DOHH2 (cell line): ENCODE measurements around the gene C8A.

Experiments
- H3F3A ChIP-seq: fragments of 200-600 bp; sonication (generic), shearing (Covaris generic); 2 replicates; pipeline ENCODE4 v1.6.0; 2016; ENCODE audit warnings: antibody characterized with exemption, mild to moderate bottlenecking; ENCODE audit not compliant: control insufficient read depth, insufficient read depth
- H3K27ac ChIP-seq: fragments of 200-600 bp; sonication (generic); 2 replicates; pipeline ENCODE4 v1.5.1; 2014; ENCODE audit warnings: low read depth, mild to moderate bottlenecking, low read length, moderate library complexity
- H3K27me3 ChIP-seq: fragments of 200-600 bp; sonication (generic); 2 replicates; pipeline ENCODE4 v1.6.1; 2014; ENCODE audit warnings: mild to moderate bottlenecking, low read length, mixed read lengths; ENCODE audit not compliant: control insufficient read depth
- H3K36me3 ChIP-seq: fragments of 200-600 bp; sonication (generic); 2 replicates; pipeline ENCODE4 v1.6.1; 2014; ENCODE audit warnings: mild to moderate bottlenecking, low read length, moderate library complexity, mixed read lengths; ENCODE audit not compliant: control insufficient read depth
- H3K4me1 ChIP-seq: fragments of 200-600 bp; sonication (generic); 2 replicates; pipeline ENCODE4 v1.6.1; 2014; ENCODE audit warnings: mild to moderate bottlenecking, low read length, mixed read lengths; ENCODE audit not compliant: control insufficient read depth
- H3K4me2 ChIP-seq: fragments of 200-600 bp; sonication (generic); 2 replicates; pipeline ENCODE4 v1.6.0; 2014; ENCODE audit warnings: mild to moderate bottlenecking, low read length, moderate library complexity
- H3K4me3 ChIP-seq: fragments of 200-600 bp; sonication (generic); 2 replicates; pipeline ENCODE4 v1.5.1; 2014; ENCODE audit warnings: mild to moderate bottlenecking, low read length, mixed read lengths
- H3K79me2 ChIP-seq: fragments of 200-600 bp; sonication (generic); 2 replicates; pipeline ENCODE4 v1.6.1; 2014; ENCODE audit warnings: mild to moderate bottlenecking, low read length, mixed read lengths; ENCODE audit not compliant: control insufficient read depth
- H3K9me2 ChIP-seq: fragments of 200-600 bp; sonication (generic); replicated peaks from 2 replicates; pipeline ENCODE4 v1.6.1; 2014; ENCODE audit warnings: mild to moderate bottlenecking, low read length, mixed read lengths; ENCODE audit not compliant: control insufficient read depth
- H3K9me3 ChIP-seq: fragments of 200-600 bp; sonication (generic); 2 replicates; pipeline ENCODE4 v1.6.1; 2014; ENCODE audit warnings: antibody characterized with exemption, low read length, mixed read lengths; ENCODE audit not compliant: control insufficient read depth, insufficient read depth
- H4K20me1 ChIP-seq: fragments of 200-600 bp; sonication (generic); 2 replicates; pipeline ENCODE4 v1.6.0; 2014; ENCODE audit warnings: low read depth, mild to moderate bottlenecking, antibody characterized with exemption, low read length, moderate library complexity; ENCODE audit not compliant: control insufficient read depth, insufficient read depth
- CTCF ChIP-seq: fragments of 200-600 bp; sonication (generic); IDR thresholded peaks from one replicate; pipeline ENCODE4 v1.5.1; 2014; ENCODE audit warnings: antibody characterized with exemption, mild to moderate bottlenecking, low read depth, low read length; ENCODE audit not compliant: poor library complexity, severe bottlenecking
- EZH2phosphoT487 ChIP-seq: fragments of 200-600 bp; sonication (generic); IDR thresholded peaks from 2 replicates; pipeline ENCODE4 v1.6.1; 2017; ENCODE audit warnings: borderline replicate concordance, mild to moderate bottlenecking, antibody characterized with exemption, low read length, moderate library complexity, mixed read lengths

The C8A gene

GRCh38 chr1:56925193-56925592 is 70.6 kb downstream of the C8A start:
- H3K4me3 ChIP-seq, result no peak overlapping the region
- no peak for TF ChIP-seq EZH2phosphoT487
- TF ChIP-seq CTCF, result no peak
- H3K27me3 ChIP-seq, result no peaks in the 10 kb centered on the region

DNA sequence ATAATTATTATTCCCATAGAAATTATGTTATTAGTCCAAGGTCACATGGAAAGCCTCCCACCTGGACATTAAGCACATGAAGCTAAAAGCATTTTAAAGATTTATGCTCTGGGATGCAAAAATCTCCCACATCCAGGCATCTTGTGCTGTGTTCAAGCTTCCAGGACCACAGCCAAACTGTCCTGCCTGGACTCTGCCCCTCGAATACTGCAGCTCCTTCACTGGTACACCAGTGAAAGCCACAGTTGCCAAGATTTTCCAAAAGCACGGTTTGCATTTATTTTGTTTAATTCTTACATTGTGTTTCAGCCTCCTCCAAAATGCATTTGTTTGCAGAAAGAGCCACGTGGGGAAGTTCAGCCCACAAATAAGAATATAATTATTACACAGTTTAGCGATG is 72.6 kb downstream of the C8A start:
- Histone ChIP-seq H3K4me1 (no peaks in the 10 kb centered on the region), H3K36me3 (no peaks in the 10 kb centered on the region), H3K9me2 (no peaks in the 10 kb centered on the region), H3K27me3 (no peaks in the 10 kb centered on the region), H3F3A (no peaks in the 10 kb centered on the region), H3K4me3 (no peak overlapping the region), H3K27ac (no peak overlapping the region), H3K9me3 (no peaks in the 10 kb centered on the region), H3K4me2 (no peak overlapping the region), H4K20me1 (no peaks in the 10 kb centered on the region), H3K79me2 (no peaks in the 10 kb centered on the region)
- no peak for TF ChIP-seq CTCF
- no peak for TF ChIP-seq EZH2phosphoT487

More at GRCh38 chr1:56925193-56925592, 70.6 kb downstream of the C8A start:
- H3F3A ChIP-seq, result no peaks in the 10 kb centered on the region
- H3K79me2 ChIP-seq, result no peaks in the 10 kb centered on the region
- no peak overlapping the region for H3K27ac ChIP-seq
- H4K20me1 ChIP-seq, result no peaks in the 10 kb centered on the region
- no peak overlapping the region for H3K4me2 ChIP-seq
- no peaks in the 10 kb centered on the region for H3K4me1 ChIP-seq
- no peaks in the 10 kb centered on the region for H3K9me2 ChIP-seq
- no peaks in the 10 kb centered on the region for H3K36me3 ChIP-seq
- no peaks in the 10 kb centered on the region for H3K9me3 ChIP-seq

- Histone ChIP-seq H4K20me1 (no peaks in the 10 kb centered on the region), H3K4me3 (no peak overlapping the region), H3K36me3 (no peaks in the 10 kb centered on the region), H3K4me1 (no peaks in the 10 kb centered on the region), H3K27ac (no peak overlapping the region), H3F3A (no peaks in the 10 kb centered on the region), H3K27me3 (no peaks in the 10 kb centered on the region), H3K9me2 (no peaks in the 10 kb centered on the region), H3K9me3 (no peaks in the 10 kb centered on the region), H3K4me2 (no peak overlapping the region), H3K79me2 (no peaks in the 10 kb centered on the region)
- TF ChIP-seq CTCF (no peak), EZH2phosphoT487 (no peak)
Observed at GRCh38 chr1:56927986-56928385, 73.4 kb downstream of the C8A start.

GRCh38 chr1:56929492-56929891 is 74.9 kb downstream of the C8A start:
- H3F3A ChIP-seq, result no peaks in the 10 kb centered on the region
- H3K4me2 ChIP-seq, result no peak overlapping the region
- H3K36me3 ChIP-seq, result no peaks in the 10 kb centered on the region
- H3K9me3 ChIP-seq, result no peaks in the 10 kb centered on the region
- no peak for TF ChIP-seq EZH2phosphoT487
- TF ChIP-seq CTCF, result no peak
- H3K27ac ChIP-seq, result no peak overlapping the region
- H3K79me2 ChIP-seq, result no peaks in the 10 kb centered on the region
- no peaks in the 10 kb centered on the region for H4K20me1 ChIP-seq
- H3K4me1 ChIP-seq, result no peaks in the 10 kb centered on the region
- no peak overlapping the region for H3K4me3 ChIP-seq
- H3K27me3 ChIP-seq, result no peaks in the 10 kb centered on the region
- H3K9me2 ChIP-seq, result no peaks in the 10 kb centered on the region
